Activated gamma-delta T cell (primary cell): ENCODE measurements around the gene AFG1L.
"Not testable (repeated sequence)": the region's sequence is repeated elsewhere in the genome, so short reads cannot be mapped to it uniquely, and the experiment has no call there.

Source experiments
- DNase-seq: peaks from one replicate; lab custom pipeline; 2025; lab: John Stamatoyannopoulos, UW

AFG1L gene

DNA sequence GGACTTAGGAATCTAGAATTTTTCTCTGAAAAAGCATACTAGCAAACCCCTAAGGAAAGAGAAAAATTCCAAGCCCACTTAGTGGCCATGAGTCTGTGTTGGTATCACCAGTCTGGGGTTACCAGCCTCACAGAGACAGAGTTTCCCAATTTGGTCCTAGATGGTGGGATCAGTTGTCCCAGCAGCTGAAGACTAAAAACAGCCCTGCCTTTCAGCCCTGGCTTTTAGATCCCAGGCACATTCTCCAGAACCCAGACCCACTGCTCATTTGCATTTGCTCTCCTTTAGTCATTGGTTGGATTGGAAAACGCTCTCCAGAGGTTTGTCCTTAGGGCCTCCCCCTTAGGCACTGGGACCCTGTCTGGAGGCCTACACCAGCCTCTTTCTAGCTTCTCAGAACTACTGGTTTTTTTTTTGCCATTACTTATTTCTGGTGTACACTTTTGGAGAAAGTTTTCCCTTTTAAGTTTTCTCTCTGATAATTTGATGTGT, 226.8 kb downstream of the AFG1L start:
- DNase-seq, result no peak

DNA sequence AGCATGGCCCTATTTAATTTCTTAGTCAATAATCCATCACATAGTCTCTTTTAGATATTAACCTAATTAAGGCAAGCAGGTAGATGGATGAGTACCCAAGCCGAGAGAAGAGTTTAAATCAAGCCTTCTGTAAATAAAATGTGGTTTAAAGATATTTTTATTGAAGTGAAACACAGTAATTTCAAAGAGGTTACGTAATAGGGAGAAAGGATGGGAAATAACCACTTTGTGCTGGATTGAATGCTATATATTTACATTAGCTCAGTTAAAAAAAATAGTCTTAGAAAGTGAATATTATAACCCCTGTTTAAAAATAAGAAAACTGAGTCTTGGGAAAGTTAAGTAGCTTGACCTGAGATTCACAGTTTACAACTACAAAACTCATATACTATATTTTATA, 228.8 kb downstream of the AFG1L start:
- no peak for DNase-seq

DNA sequence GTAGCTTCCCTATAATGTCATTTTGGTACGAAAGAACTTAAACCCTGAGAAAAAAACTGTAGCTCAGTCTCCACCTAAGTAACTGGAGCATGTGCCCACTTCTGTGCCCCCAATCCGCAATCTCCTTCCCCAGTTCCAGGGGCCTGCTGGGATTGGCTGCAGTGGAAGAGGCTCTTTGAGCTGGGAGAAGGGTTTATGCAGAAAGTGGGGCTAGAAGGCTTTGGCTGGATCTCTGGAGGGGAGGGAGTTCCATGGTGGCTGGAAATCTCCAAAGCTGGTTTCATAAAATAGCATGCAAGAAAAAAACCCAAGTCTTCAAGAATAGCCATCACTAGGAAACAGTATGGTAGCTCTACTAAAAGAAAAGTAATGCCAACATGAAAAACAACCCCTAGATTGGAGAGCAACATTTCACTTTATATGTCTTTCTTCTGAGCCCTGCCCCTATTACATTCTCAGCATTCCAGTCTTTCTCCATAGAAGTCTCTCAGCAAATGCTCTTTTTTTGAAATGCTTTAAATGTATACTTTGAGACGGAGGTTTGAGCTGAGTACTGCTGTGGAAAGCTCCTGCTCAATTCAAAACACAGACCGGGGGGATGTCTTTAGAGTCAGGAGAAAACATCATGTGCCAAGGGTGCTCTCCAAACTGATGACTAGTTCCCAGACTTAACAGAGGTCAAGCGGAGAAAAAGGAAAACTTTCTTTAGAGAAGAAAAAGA, 229.8 kb downstream of the AFG1L start:
- no peak for DNase-seq

DNA sequence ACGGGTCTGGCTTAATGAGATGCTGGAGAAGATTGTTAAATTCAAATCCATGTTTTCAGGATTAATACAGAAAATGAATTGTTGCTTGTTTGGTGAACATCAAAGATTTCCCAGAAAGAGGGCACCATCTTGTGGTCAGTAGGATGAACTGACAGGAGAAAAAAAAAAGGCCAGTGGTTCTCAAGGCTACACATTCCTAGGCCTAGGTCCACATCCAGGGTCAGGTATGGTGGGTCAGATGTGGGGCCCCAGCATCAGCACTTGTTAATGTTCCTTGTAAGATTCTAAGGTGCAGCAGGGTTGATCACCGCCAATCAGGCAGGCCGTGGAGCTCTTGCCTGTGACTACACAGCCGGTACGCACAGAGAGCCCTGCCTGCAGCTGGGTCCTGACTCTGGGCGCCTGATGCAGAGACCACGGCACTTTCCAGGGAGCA, 231.9 kb downstream of the AFG1L start:
- no peak for DNase-seq

DNA sequence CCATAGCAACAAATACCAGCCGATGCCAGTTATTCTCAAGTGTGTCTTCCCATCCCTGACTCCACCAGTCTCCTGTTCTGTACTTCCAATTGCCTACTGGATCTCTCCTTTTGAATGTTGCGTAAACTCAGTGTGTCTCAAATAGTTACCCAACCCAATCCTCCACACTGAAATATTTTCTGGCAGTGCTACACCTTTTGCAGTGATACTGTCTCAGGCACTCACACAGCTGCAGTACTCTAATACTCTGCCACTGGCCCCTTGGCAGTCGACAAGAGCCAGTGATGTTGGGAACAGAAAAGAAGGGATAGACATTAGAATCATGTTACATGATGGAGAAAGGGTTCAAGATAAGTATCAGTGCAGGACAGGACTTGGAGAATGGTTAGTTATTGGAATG, 234.0 kb downstream of the AFG1L start:
- DNase-seq, result no peak

DNA sequence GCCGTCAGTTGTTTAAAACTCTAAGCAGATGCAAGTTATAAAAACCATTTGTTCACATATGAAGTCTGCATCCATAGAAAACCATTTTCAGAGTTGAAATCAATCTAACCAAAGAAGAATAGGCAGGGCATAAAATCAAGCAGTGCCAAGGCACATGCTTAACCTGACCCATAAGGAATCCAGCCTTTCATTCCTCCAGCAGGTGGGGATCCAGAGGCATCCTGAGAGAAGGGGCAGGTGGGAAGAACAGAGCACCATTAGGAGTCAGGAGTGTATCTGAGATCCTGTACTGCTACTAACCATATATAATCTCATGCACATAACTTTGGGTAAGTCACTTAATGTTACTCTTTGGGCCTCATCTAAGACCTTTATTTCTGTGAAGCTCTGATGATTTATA, 236.5 kb downstream of the AFG1L start:
- DNase-seq, result no peak

DNA sequence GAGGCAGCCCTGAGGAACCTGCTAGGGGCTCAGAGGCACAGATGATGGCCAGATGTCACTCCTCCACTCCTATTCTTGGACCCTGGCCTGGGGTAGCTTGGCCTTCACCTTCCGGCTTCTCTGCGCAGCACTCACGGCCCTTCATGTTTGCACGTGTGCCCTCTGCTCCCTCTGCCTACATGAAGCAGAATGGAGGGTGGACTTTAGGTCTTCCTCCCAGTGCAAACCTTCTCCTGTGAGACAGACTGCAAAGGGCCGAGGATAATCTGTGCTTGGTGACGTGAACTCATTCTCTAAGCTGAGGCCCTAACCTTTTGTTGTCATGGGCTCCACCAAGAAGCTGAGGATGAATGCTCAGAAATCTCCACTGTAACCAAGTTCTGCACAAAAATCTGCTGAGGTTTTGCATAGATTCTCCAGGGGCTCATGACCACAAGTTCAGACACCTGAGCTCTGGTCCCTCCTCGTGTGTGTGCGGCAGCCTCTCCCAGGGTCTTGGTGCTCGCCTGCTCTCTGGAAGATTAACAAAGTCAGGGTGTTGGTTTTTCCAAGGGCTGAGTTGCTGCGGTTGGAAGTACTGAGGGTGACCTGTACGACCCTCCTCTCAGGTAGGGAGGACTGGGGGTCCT, 240.4 kb downstream of the AFG1L start:
- no peak for DNase-seq

DNA sequence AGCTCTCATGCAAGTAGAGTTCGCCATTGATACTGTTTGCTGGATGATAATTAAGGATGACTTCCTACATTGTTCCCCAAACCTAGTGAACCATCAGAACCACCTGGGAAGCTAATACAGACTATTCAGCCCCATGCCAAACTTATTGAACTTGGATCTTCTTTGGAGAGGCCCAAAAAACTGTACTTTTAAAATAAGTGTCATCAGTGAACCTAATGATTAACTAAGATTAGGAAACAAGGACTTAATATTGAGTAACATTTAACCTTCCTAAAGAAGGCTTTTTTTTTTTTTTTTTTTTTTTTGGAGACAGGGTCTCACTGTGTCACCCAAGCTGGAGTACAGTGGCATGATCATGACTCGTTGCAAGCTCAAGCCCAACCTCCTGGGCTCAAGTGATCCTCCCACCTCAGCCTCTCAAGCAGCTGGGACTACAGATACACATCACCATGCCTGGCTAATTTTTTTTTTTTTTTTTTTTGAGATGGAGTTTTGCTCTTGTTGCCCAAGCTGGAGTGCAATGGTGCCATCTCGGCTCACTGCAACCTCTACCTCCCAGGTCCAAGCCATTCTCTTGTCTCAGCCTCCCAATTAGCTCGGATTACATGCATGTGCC, 241.2 kb downstream of the AFG1L start:
- not testable (repeated sequence) for DNase-seq

DNA sequence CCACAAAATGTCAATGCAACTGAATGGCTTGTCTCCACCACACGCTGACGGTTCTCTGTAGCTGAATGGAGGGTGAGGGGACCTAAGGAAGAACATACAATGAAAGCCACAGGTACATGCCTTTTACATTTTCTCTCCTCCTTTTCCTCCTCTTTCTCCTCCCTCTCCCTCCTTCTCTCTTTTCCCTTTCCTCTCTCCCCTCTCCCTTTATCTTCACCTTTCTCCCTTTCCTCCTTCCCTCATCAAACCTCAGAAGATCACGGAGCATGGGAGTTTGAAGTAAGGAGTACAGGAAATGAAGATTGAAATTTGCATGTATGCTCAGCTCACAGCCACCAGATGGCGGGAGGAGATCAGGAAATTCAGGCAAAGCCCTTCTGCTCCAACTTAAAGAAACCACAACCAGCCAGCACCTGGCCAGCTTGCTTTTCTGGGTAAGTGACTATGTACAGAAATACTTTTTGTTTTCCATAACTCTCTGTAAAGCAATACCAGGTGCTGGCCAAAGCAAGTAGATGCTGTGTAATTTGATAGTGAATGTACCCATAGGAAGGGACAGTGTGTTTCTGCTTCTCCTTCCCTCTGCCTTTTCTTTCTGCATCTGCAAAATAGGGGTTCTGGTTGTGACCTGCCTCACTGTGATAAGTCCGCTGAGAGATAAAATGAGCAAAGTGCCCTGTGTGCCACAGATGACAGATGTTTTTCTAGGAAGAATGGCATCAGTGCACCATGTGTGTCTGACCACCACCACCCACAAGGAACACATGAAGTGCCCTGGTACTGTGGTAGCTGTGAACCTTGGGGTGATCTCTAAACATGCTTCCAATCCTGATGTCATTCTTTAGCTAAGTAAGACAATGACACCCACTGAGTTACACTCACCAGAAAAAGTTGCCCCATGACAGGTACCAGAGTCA, 247.2 kb downstream of the AFG1L start:
- DNase-seq, result no peak

DNA sequence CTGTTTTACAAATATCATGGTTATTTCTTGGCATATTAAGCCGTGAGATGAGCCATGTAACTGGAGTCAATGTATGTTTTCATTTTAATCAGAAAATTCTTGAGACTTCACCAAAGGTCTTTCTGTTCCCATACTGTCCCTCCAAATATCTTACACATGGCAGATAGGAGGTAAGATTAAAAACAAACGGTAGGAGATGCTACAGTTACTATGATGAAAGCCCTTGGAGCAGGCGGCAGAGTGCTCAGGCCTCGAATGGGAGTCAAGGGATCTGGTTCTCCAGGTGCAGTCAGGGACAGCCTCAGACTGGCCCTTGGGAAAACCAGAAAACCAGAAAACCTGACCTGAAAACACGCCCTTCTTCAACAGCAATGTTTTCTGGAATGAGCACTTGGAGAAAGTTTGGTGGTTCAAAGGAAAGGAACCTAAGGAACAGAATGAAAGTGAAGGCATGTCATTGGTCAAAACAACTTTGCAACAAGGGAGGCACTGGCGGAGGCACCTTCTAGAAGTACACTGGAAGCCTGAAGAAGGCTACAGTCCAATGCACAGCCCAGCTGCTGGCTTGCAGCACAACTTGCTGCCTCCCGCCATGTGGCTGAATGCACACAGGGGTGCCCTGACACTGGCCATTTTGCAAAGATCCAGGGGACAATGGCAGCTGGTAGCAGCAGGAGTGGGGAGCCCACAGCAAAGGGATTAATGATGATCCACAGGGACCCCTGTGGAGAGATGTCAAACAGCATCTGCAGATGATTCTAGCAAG, 248.5 kb downstream of the AFG1L start:
- no peak for DNase-seq

DNA sequence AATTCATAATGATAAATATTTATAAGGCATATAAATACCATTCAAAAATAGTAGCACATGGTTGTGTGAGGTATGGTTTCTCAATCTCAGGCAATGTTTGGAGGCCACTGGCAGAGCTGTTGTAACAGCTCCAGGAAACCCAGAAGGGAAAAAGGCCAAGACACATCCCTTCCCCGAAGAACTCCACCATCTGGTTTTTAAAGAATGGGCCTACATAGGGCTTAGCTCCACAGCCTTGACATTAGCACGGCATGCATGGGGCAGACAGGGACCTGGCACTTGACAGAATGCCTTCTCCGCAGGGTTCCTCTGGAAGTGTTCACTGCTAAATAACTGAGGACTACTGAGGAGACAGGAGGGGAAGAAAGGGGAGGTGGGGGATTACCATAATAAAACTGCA, 249.8 kb downstream of the AFG1L start:
- DNase-seq, result no peak

DNA sequence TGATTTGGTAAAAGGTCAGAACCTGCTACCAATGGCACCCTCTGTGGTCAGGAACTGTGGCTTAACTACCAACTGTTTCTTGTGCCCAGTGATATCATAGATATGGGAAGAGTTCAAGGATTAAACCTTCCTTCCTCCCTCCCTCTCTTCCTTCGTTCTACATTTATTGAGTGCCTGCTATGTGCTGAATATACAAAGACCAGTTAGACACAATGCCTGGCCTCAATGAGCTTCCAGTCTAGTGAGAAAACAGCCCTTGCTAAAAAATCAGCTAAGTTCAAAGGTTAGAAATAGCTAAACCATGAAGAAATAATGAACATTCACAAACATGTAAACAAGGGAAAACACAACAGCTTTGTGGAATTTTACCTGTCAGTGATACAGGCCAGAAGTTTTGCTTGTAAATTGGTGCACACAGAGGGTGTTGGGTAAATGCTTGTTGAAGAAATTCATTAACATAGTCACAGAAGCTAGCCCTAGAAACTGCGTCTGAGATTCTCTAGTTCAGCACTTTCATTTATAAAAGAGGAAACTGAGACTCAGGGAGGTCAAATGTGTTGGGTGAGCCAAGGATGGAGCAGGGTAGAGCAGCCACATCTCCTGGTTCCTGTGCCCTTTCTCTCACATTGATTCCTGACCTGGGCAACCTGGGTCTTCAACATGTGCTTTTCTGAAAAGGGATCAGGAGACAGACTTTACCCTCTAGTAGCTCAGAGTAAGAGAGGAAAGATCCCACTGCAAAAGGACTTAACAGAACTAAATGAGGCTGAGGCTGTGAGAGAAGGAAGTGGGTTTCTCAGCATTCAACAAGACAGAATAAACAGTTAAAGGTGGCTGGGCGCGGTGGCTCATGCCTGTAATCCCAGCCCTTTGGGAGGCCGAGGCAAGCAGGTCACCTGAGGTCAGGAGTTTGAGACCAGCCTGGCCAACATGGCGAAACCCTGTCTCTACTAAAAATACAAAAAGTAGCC, 251.5 kb downstream of the AFG1L start:
- DNase-seq, result no peak

DNA sequence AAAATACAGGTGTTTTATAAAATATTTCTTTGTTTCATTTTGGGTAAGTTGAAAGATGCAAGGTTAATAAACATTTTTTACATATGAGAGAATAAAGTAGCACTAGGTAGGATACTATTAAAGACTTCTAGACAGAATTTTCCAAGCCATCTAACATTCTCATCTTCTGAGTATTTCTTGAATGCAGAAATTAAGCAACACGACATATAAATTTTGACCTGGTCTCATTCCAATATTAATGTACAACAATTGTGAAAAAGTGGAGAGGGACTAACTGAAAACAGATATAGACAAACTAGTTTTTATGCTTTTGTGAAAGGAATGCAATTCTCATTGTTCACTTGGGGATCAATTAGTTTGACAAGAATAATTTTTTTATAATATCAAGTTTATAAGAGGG, 254.4 kb downstream of the AFG1L start:
- no peak for DNase-seq

DNA sequence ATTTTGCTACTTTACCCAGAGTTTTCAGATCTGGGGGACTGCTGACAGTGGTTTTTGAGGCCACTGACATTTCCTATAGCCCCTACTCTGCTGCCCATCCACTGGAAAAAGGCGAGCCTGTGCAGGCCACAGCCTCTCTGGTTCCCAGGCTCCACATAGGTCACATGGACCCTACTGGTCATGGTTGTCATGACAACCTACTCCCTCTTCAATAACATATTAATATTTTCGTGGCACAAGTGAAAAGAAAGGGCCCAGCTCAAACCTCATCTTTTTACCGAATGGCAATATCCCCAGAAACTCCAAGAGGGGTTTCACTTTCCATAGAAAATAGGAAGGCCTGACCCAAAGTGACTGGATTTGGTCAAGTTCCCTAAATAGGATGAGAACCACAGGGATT, 254.9 kb downstream of the AFG1L start:
- no peak for DNase-seq

DNA sequence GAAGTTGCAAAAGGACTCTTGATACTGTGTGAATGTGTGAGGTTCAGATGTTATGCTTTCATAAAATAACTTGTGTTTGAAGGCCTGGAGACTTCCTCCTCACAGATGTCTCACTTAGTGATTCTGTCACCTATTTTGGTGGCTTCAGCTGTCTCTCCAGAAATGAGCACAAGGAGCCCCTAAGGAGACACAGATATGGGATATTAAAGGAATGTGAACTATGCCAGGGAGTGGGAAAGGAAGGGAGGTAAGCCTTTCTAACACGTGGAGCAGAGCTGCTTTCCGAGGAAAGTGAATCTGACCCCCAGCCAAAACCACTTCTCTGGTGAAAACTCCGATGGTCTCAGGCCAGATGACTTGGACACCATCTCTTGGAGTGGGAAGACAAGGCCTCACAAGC, 255.4 kb downstream of the AFG1L start:
- no peak for DNase-seq

DNA sequence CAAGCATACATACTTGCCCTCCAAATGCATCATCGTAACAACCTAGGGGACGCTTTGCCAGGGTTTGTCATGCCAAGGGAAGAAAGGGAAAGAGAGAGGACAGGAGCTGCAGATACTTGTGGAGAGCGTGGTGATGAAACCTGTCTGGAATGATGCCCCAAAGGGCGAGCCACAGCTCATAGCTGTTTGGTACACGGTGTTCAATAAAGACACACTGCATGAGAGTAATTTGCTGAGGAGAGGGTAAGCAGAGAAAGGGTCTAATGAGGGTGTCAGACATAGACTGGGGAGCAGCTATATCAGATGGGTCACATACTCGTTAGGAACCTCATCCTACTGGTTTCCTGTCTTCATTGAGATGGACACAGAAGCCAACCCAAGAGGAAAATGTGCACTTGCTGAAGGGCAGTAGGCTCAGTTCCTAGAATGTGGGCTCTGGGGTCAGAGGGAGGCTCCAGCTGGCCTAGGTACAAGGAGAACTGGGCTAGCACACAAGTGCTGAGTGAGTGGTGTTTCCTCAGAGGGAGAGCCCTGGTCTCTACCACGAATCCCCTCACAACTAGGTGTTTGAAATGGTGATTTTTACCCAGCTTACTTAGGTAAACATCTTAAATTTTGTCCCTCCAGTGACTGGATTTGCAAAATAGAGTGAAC, 260.7 kb downstream of the AFG1L start:
- DNase-seq, result no peak

DNA sequence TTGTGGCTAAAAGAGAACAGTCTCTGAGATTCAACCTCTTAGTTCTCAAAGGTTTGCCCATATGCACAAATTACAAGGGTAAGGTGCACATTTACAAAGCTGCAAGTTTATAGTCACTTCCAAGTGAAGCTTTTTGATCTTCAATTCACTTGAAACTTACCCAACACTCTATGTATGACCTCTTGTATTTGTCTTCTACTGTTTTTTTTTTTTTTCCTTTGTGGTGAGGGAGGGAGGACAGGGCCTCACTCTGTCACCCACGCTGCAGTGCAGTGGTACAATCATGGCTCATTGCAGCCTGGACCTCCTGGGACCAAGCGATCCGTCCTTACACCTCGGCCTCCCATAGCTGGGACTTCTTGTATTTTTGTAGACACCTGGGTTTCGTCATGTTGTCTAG, 261.4 kb downstream of the AFG1L start:
- no peak for DNase-seq

DNA sequence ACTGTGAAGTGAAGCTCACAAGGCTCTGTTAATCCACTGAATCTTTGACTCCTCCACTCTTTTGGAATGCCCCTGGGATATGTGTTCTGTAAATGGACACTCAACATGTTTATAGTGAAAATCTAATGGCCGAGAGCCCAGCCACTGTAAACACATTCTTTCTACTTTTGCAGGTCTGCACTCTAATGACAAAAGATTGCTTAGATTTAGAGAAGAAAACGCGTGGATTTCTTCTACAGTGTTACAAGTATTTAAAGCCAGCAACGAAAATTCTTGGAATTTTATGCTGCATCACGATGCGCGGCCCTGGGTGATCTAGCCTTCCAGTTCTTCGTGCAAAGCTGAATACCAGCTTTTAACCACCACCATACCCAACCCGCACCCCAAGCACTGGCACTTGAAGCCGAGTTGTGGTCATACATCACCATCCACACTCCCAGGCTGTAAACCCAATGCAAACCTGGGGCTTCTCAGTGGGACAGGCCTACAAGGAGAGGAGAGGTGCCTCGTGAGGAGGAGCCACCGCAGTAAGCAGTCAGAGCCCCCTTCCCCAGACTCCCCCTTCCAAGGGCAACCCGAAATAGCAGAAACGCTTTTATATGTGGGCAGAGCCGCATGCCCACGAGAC, 262.1 kb downstream of the AFG1L start:
- no peak for DNase-seq
